ENCODE results near the gene TXLNG. TPM values are rescaled to one million over a fixed set of nuclear protein-coding genes. Genes with fewer than 3 reads are reported as not detected.
A peak's percentile ranks its signal among the peaks of the same experiment; 100 is the strongest.

Gene TXLNG
- total RNA-seq, 2 donors from 2014 or later, result 8.8 to 11.3 TPM

DNA sequence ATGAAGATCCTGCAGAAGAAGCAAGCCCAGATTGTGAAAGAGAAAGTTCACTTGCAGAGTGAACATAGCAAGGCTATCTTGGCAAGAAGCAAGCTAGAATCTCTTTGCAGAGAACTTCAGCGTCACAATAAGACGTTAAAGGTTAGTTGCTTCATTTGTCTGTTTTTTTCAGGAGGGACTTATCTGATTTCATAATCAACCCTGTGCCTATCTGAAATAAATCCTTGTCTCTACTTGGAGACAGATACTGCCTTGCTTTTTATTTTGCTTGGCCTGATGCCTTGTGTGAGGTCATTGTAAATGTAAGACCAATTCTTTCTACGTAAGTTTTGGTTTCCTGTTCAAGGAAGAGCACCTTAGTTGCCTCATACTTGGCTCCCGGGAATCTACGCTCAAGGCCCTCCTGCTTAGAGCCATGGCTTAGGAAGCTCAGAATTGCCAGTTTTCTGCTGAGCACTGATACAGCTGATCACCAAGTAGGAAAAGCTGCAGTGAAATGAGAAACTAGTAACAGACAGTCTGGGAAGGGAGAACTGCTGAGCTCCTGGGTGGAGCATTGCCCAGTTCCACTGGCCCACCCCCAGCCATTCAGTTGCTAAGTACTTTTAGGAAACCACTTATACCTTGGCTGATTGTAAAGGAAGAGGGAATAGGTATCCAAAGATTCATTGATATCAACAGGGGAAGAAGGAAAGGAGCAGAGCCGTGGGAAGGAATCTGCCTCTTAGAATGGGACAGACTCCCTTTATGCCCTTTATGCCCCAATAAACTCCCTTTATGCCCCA is 42.0 kb downstream of the TXLNG start:
- Histone ChIP-seq H3K4me1 (no peaks in the 10 kb centered on the region), H3K27me3 (no peaks in the 10 kb centered on the region), H3K4me3 (no peak overlapping the region), H3K9me3 (no peaks in the 10 kb centered on the region), H3K27ac (no peak overlapping the region), H3K9ac (ENCODE audit: low read depth in 2 of 2, low read length in 2 of 2) (no peak overlapping the region), H3K36me3 (no peaks in the 10 kb centered on the region)
- intact Hi-C loops (cut with DNase I), result loop anchor here (5.0 to 10.0 kb wide), 2 partner anchors 219 to 856 kb away; no protein-coding TSS in a partner anchor
- DNase-seq, result no peak
- TF ChIP-seq, protein P1, sequence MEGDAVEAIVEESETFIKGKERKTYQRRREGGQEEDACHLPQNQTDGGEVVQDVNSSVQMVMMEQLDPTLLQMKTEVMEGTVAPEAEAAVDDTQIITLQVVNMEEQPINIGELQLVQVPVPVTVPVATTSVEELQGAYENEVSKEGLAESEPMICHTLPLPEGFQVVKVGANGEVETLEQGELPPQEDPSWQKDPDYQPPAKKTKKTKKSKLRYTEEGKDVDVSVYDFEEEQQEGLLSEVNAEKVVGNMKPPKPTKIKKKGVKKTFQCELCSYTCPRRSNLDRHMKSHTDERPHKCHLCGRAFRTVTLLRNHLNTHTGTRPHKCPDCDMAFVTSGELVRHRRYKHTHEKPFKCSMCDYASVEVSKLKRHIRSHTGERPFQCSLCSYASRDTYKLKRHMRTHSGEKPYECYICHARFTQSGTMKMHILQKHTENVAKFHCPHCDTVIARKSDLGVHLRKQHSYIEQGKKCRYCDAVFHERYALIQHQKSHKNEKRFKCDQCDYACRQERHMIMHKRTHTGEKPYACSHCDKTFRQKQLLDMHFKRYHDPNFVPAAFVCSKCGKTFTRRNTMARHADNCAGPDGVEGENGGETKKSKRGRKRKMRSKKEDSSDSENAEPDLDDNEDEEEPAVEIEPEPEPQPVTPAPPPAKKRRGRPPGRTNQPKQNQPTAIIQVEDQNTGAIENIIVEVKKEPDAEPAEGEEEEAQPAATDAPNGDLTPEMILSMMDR (IDR thresholded peaks at IDR 0.05), result no peak

DNA sequence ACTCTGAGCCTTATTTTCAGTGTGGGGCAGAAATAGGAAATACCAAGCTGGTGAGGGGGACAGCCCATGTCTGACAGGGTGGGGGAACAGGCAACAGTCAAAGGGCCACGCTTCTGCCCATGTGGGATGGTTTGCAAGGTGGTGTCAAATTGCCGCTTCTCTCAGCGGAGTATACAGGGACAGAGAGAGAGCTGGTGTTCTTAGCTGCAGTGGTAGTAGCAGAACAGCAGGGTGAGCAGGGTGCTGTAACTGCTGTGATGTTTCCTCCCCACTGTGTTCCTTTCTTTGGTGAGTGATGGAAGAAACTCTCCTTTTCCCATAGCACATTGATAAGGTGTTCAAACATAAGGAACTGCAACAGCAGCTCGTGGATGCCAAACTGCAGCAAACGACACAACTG is 46.0 kb downstream of the TXLNG start:
- H3K36me3 ChIP-seq, result no peaks in the 10 kb centered on the region
- TF ChIP-seq, protein P1 (IDR thresholded peaks at IDR 0.05), result no peak

DNA sequence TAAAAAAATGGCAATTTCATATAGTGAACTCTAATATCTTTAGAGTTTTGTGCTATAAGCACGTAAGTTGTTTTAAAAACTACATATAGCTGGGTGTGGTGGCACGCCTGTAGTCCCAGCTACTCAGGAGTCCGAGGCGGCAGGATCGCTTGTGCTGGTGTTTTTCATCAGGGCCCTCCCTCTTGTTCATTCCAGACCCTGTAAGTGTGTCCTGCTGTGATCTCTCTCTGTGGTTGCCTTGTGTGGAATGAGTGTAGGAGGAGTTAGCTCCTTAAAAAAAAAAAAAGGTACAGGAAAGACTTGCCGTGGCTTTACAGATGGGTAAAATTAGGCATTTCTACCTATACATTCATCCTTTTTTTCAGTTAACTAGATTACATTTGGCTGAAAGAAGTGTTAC is 48.5 kb downstream of the TXLNG start:
- no peak for DNase-seq
- no peaks in the 10 kb centered on the region for H3K4me1 ChIP-seq
- no peak overlapping the region for H3K27ac ChIP-seq
- no peaks in the 10 kb centered on the region for H3K9me3 ChIP-seq
- H3K27me3 ChIP-seq, result no peaks in the 10 kb centered on the region
- TF ChIP-seq, protein P1 (IDR thresholded peaks at IDR 0.05), result no peak
- no peaks in the 10 kb centered on the region for H3K36me3 ChIP-seq
- H3K4me3 ChIP-seq, result no peak overlapping the region
- intact Hi-C loops (cut with DNase I), result no loop called here
- H3K9ac ChIP-seq (ENCODE audit: low read depth in 2 of 2, low read length in 2 of 2), result no peak overlapping the region

More for the DNA sequence above, 46.0 kb downstream of the TXLNG start:
- Histone ChIP-seq H3K27ac (no peak overlapping the region), H3K4me3 (no peak overlapping the region), H3K4me1 (no peaks in the 10 kb centered on the region), H3K27me3 (no peaks in the 10 kb centered on the region), H3K9me3 (no peaks in the 10 kb centered on the region), H3K9ac (ENCODE audit: low read depth in 2 of 2, low read length in 2 of 2) (no peak overlapping the region)
- DNase-seq, result no peak
- intact Hi-C loops (cut with DNase I), result no loop called here

DNA sequence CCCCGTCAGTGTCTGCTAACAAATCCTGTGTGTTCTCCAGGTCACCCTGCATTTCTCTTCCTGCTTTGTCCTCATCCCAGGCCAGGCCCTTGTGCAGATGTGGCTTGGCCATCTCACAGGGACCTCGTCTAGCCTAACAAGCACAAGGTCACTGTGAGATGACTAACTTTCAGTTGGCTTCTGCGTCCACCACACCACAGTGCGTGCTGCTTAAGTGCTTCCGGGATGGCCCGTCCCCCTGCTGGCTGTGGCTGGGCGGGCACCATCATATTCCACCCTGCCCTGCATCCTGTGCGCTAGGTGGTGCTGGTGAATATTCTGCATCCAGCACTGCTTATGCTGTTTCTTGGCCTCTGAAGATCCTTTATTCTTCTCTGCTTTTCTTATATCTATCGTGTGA is 50.1 kb downstream of the TXLNG start:
- Histone ChIP-seq H3K9me3 (no peaks in the 10 kb centered on the region), H3K4me3 (no peak overlapping the region), H3K36me3 (no peaks in the 10 kb centered on the region), H3K27ac (no peak overlapping the region), H3K27me3 (no peaks in the 10 kb centered on the region), H3K9ac (ENCODE audit: low read depth in 2 of 2, low read length in 2 of 2) (no peak overlapping the region), H3K4me1 (no peaks in the 10 kb centered on the region)
- DNase-seq, result peak; percentile 29
- TF ChIP-seq, protein P1 (IDR thresholded peaks at IDR 0.05), result no peak
- intact Hi-C loops (cut with DNase I), result no loop called here

DNA sequence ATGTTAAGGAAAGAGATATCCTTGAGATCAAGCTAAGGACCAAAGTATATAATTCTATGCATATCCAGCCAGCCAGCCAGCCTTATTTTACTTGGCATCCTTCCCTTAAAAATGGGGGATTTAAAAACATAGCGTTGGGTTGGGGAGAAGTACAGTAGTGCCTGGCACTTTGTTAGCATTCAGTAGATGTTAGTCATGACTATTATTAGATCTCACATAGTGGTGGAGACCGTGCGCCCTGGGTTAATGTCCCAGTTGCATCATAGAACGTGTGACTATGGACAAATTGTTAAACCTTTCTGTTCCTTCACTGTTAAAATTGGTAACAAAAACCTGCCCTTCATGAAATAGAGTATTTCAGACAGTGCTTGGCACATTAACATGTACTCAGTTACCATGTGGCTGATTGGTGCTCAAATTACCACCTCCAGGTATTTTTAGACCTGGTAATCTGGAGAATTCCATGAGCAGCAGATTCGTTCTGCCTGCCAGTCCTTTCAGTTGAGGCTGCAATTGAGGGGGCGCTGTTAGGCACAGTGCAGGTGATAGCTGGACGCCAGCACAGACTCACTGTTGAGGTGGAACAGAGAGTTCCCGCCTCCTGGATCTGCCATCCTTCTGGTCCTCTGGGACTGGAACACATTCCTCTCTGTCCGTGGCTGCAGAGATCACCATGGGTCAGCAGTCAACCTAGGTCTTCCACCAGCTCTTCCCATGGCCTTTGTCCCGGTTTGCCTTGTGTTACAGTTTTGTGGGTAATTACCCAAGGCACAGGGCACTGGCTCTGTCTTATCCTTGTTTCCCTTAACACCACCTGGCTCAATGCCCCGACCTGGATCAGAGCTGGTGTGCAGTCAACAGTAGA is 52.2 kb downstream of the TXLNG start:
- Histone ChIP-seq H3K9me3 (no peaks in the 10 kb centered on the region), H3K4me3 (no peak overlapping the region), H3K9ac (ENCODE audit: low read depth in 2 of 2, low read length in 2 of 2) (no peak overlapping the region), H3K36me3 (no peaks in the 10 kb centered on the region), H3K4me1 (no peaks in the 10 kb centered on the region), H3K27ac (no peak overlapping the region), H3K27me3 (no peaks in the 10 kb centered on the region)
- TF ChIP-seq, protein P1 (IDR thresholded peaks at IDR 0.05), result no peak
- intact Hi-C loops (cut with DNase I), result no loop called here
- DNase-seq, result no peak
